Vagina (tissue), 2 donors: ENCODE measurements around the gene TGFBRAP1. TPM values are rescaled to one million over a fixed set of nuclear protein-coding genes. Genes with fewer than 3 reads are reported as not detected.

Experiments
- DNase-seq, 2 donors: peaks; one replicate each; pipeline ENCODE4 v3.0.0-alpha.2; 2017; ENCODE audit errors: extremely low spot score in 2 of 2
- H3K27ac ChIP-seq: fragments of 200-600 bp; sonication (generic); one replicate; pipeline ENCODE4 v1.5.1; 2019
- H3K27me3 ChIP-seq: fragments of 200-600 bp; sonication (generic); one replicate; pipeline ENCODE4 v1.5.1; 2019
- H3K36me3 ChIP-seq, 2 donors: fragments of 200-600 bp; sonication (generic); one replicate each; pipeline ENCODE4 v1.5.1; 2017 to 2019
- H3K4me1 ChIP-seq: fragments of 200-600 bp; sonication (generic); one replicate; pipeline ENCODE4 v1.5.1; 2019
- H3K4me3 ChIP-seq, 2 donors: fragments of 200-600 bp; sonication (generic); 1 replicate in 1 of 2; 2 replicates in 1 of 2; pipeline ENCODE4 v1.5.1; 2016 to 2019
- H3K9me3 ChIP-seq: fragments of 200-600 bp; sonication (generic); one replicate; pipeline ENCODE4 v1.5.1; 2019
- POLR2A ChIP-seq, 2 donors: fragments of 450-650 bp; IDR thresholded peaks; one replicate each; pipeline ENCODE4 v1.6.1; 2017; ENCODE audit warnings: antibody characterized with exemption in 2 of 2, mild to moderate bottlenecking in 2 of 2, moderate library complexity in 2 of 2
- POLR2AphosphoS5 ChIP-seq, 2 donors: sonication (generic); formaldehyde crosslinking; IDR thresholded peaks; one replicate each; pipeline ENCODE4 v1.9.0; 2017; ENCODE audit warnings: antibody characterized with exemption in 2 of 2, mild to moderate bottlenecking in 2 of 2, low read depth in 1 of 2; ENCODE audit not compliant: insufficient read depth in 1 of 2
- intact Hi-C: fragments of 100-400 bp; cut with DNase I; formaldehyde crosslinking; loops from one replicate; pipeline ENCODE4 v1.15.1; 2023
- total RNA-seq: library from RNA; depleted of rRNA; stranded (reverse); fragments of >200 nt; gene quantifications from one replicate; pipeline ENCODE4 v1.2.3, GENCODE V29; 2016
- TF ChIP-seq, protein P1 (sequence below), 3 experiments: fragments of 450-650 bp in 2 of 3; fragments of 200-600 bp in 1 of 3; sonication (generic) in 1 of 3; IDR thresholded peaks; one replicate each; pipeline ENCODE4 v1.5.1; 2017 to 2019; ENCODE audit warnings: antibody characterized with exemption in 3 of 3, mild to moderate bottlenecking in 2 of 3, moderate library complexity in 2 of 3

TGFBRAP1 gene
- total RNA-seq, 1 donor from 2014 or later, result 20.1 TPM

DNA sequence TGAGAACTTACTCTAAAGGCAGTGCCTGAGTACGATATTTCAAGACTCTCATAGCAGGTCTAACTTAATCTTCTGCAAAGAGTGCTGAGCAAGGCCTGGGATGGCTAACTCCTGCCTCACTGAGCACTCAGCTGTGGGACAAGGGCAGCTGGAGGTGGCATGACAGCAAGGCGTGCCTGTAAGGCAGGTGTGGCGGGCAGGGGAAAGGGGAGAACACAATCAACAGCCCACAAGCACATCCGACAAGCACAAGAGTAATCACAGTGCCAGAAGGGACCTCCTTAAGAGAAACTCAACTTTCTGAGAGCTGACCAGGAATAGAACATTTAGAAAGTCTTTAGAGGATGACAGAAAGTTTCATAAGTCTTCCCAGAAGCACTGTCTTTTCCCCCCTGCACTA lies 46.0 kb downstream of the TGFBRAP1 start:
- peaks cover 0 to 55% of the 10 kb centered on the region in 2 donors for H3K36me3 ChIP-seq
- H3K4me1 ChIP-seq, result no peaks in the 10 kb centered on the region
- no peak for DNase-seq
- no peaks in the 10 kb centered on the region for H3K9me3 ChIP-seq
- no peak overlapping the region for H3K27ac ChIP-seq
- TF ChIP-seq, protein P1, sequence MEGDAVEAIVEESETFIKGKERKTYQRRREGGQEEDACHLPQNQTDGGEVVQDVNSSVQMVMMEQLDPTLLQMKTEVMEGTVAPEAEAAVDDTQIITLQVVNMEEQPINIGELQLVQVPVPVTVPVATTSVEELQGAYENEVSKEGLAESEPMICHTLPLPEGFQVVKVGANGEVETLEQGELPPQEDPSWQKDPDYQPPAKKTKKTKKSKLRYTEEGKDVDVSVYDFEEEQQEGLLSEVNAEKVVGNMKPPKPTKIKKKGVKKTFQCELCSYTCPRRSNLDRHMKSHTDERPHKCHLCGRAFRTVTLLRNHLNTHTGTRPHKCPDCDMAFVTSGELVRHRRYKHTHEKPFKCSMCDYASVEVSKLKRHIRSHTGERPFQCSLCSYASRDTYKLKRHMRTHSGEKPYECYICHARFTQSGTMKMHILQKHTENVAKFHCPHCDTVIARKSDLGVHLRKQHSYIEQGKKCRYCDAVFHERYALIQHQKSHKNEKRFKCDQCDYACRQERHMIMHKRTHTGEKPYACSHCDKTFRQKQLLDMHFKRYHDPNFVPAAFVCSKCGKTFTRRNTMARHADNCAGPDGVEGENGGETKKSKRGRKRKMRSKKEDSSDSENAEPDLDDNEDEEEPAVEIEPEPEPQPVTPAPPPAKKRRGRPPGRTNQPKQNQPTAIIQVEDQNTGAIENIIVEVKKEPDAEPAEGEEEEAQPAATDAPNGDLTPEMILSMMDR (IDR thresholded peaks at IDR 0.05), result no peak
- TF ChIP-seq POLR2A (IDR thresholded peaks at IDR 0.05), result no peak
- TF ChIP-seq POLR2AphosphoS5 (IDR thresholded peaks at IDR 0.05; ENCODE audit: insufficient read depth in 1 of 2, low read depth in 1 of 2), result no peak
- H3K4me3 ChIP-seq, result no peak overlapping the region
- intact Hi-C loops, result no loop called here
- H3K27me3 ChIP-seq, result no peaks in the 10 kb centered on the region

DNA sequence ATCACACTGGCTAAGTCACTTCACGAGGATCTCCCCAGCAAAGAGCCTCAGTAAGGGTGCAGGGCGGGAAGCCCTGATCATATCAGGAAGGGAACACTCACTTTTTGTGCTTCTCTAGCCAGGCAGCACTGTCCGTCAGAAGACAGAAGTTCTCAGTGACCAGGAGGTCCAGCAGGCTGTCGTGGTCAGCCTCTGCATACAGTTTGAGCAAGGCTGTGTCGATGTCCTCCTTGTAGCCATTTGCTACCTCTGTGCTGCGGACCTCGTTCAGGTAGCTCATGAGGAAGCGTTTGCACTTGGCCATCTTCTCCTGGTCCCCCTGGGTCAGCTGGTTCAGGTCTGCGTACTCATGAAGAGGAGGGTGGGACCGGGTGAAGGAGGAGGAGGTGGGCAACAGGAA lies 49.3 kb downstream of the TGFBRAP1 start:
- no peaks in the 10 kb centered on the region for H3K27me3 ChIP-seq
- TF ChIP-seq POLR2AphosphoS5 (IDR thresholded peaks at IDR 0.05; ENCODE audit: insufficient read depth in 1 of 2, low read depth in 1 of 2) (no peak), POLR2A (IDR thresholded peaks at IDR 0.05) (no peak)
- TF ChIP-seq, protein P1 (IDR thresholded peaks at IDR 0.05), result no peak
- no peaks in the 10 kb centered on the region for H3K9me3 ChIP-seq
- peak in 1 of 2 donors; percentile 67 for DNase-seq
- H3K27ac ChIP-seq, result no peak overlapping the region
- no peaks in the 10 kb centered on the region for H3K4me1 ChIP-seq
- H3K4me3 ChIP-seq, result no peak overlapping the region
- peaks cover 0 to 75% of the 10 kb centered on the region in 2 donors for H3K36me3 ChIP-seq
- intact Hi-C loops, result no loop called here

DNA sequence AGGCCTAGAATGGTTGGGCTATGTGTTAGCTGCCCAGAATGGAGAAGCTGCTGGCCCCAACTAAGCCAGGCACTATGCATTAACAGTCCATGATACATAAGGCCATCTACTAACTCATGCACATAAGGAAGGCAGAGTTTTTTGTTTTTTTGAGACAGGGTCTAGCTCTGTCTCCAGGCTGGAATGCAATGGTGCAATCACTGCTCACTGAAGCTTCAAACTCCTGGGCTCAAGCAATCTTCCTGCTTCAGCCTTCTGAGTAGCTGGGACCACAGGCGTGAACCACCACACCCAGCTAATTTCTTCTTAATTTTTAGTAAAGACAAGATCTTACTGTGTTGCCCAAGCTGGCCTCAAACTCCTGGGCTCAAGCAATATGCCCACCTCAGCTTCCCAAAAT lies 50.4 kb downstream of the TGFBRAP1 start:
- Histone ChIP-seq H3K27ac (no peak overlapping the region), H3K4me1 (no peaks in the 10 kb centered on the region), H3K27me3 (no peaks in the 10 kb centered on the region), H3K9me3 (no peaks in the 10 kb centered on the region), H3K36me3 (peaks cover 0 to 75% of the 10 kb centered on the region in 2 donors), H3K4me3 (no peak overlapping the region)
- DNase-seq, result no peak
- intact Hi-C loops, result no loop called here
- TF ChIP-seq, protein P1 (IDR thresholded peaks at IDR 0.05), result no peak
- TF ChIP-seq POLR2AphosphoS5 (IDR thresholded peaks at IDR 0.05; ENCODE audit: insufficient read depth in 1 of 2, low read depth in 1 of 2) (no peak), POLR2A (IDR thresholded peaks at IDR 0.05) (no peak)

DNA sequence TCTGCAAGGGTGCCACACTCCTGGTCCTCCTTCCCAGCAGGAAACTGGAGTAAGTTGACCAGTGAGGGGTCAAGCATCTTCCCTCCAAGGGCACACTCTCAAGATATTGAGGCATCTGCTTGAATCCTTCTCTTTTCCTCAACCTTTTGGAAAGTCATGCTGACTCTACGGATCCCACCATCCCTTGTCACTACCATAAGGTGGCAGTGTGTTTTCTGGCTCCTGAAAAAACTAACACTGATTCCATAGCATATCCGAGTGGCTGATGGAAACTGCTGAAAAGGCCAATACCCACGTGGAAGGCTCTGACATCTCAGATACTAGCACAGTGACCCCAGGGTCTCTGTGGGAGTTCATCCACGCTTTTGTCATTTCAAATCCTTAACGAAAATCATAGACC lies 50.9 kb downstream of the TGFBRAP1 start:
- Histone ChIP-seq H3K4me3 (no peak overlapping the region), H3K36me3 (peaks cover 0 to 74% of the 10 kb centered on the region in 2 donors)
- intact Hi-C loops, result no loop called here

DNA sequence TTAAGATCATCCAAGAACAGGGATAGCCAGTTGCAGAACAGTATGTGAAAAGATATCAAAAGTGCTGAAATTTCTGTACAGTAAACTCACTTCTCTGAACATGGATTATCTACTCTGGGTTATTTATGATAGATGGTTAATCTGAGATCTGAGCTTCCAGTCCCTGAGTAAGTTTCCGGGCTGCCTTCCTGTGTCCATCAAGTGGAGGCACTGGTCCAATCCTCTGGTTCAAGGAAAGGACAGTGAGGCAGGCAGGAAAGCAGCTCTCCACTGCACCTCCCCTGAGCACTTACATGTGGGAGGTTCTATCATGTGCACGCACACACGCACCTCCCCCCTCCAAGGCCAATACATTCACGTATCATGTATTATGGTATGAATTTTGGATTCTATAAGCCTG lies 55.5 kb downstream of the TGFBRAP1 start:
- Histone ChIP-seq H3K4me3 (no peak overlapping the region), H3K27ac (no peak overlapping the region), H3K4me1 (no peaks in the 10 kb centered on the region), H3K36me3 (peaks cover 5 to 77% of the 10 kb centered on the region in 2 donors), H3K27me3 (no peaks in the 10 kb centered on the region), H3K9me3 (no peaks in the 10 kb centered on the region)
- TF ChIP-seq POLR2AphosphoS5 (IDR thresholded peaks at IDR 0.05; ENCODE audit: insufficient read depth in 1 of 2, low read depth in 1 of 2) (no peak), POLR2A (IDR thresholded peaks at IDR 0.05) (no peak)
- TF ChIP-seq, protein P1 (IDR thresholded peaks at IDR 0.05), result no peak
- DNase-seq, result no peak
- intact Hi-C loops, result no loop called here

More for the DNA sequence above, 50.9 kb downstream of the TGFBRAP1 start:
- no peaks in the 10 kb centered on the region for H3K9me3 ChIP-seq
- TF ChIP-seq POLR2A (IDR thresholded peaks at IDR 0.05), result no peak
- TF ChIP-seq, protein P1 (IDR thresholded peaks at IDR 0.05), result no peak
- TF ChIP-seq POLR2AphosphoS5 (IDR thresholded peaks at IDR 0.05; ENCODE audit: insufficient read depth in 1 of 2, low read depth in 1 of 2), result no peak
- H3K27me3 ChIP-seq, result no peaks in the 10 kb centered on the region
- no peak overlapping the region for H3K27ac ChIP-seq
- no peaks in the 10 kb centered on the region for H3K4me1 ChIP-seq
- no peak for DNase-seq
